ENCODE data around the gene ZBTB12. TPM values are rescaled to one million over a fixed set of nuclear protein-coding genes. Genes with fewer than 3 reads are reported as not detected.

ZBTB12 gene
- total and polyA plus RNA-seq, 5 donors from 2014 or later, result 0.20 TPM; not detected in 4

- Mint-ChIP-seq H3K27ac (no peak overlapping the region), H3K4me1 (peaks cover 0 to 2% (median 0%) of the 10 kb centered on the region in 4 donors), H3K4me3 (no peak overlapping the region), H3K36me3 (no peaks in the 10 kb centered on the region), H3K27me3 (no peaks in the 10 kb centered on the region), H3K9me3 (no peaks in the 10 kb centered on the region)
- ATAC-seq (ENCODE audit: low read depth in 2 of 2) (no peak), DNase-seq (no peak)
- no peaks in the 10 kb centered on the region for H3K36me3 ChIP-seq (ENCODE audit: control insufficient read depth, insufficient read depth, low read length)
- H3K9me3 ChIP-seq (ENCODE audit: control insufficient read depth in 2 of 2, low read length in 2 of 2), result no peaks in the 10 kb centered on the region
- H3K4me1 ChIP-seq (ENCODE audit: control insufficient read depth, insufficient read depth, low read length, poor library complexity, severe bottlenecking), result no peaks in the 10 kb centered on the region
- H3K4me3 ChIP-seq (ENCODE audit: low read depth, low read length), result no peak overlapping the region
- no peaks in the 10 kb centered on the region for H3K27me3 ChIP-seq (ENCODE audit: control insufficient read depth, insufficient read depth, low read length)
- no peak overlapping the region for H3K27ac ChIP-seq (ENCODE audit: insufficient read depth, low read length, poor library complexity, severe bottlenecking)
Measured at GRCh38 chr6:31850765-31851484, 51.0 kb downstream of the ZBTB12 start.

Other genes starting within 250 kb of the ZBTB12 start
Only the 30 nearest of the 37 such genes appear.
- 3.1 TPM for gene LY6G5C, start 221.0 kb downstream of the ZBTB12 start, total RNA-seq
- 10 to 100 TPM in 3 of 4 donors, 1 to 10 TPM in 1; 7.4 to 19.9 (median 11.9) TPM for gene LY6G5C, start 221.0 kb downstream of the ZBTB12 start, polyA plus RNA-seq
- gene ABHD16A, start 198.8 kb downstream of the ZBTB12 start, total RNA-seq, result 78.4 TPM
- 10 to 100 TPM; 33.4 to 43.2 (median 35.8) TPM for gene ABHD16A, start 198.8 kb downstream of the ZBTB12 start, polyA plus RNA-seq
- gene LY6G6F, start 195.2 kb downstream of the ZBTB12 start, total RNA-seq, result 1.5 TPM
- gene LY6G6F, start 195.2 kb downstream of the ZBTB12 start, polyA plus RNA-seq, result not detected
- not detected for gene LY6G6D, start 186.7 kb downstream of the ZBTB12 start, total RNA-seq
- not detected for gene LY6G6D, start 186.7 kb downstream of the ZBTB12 start, polyA plus RNA-seq
- not detected for gene LY6G6C, start 180.3 kb downstream of the ZBTB12 start, total RNA-seq
- gene LY6G6C, start 180.3 kb downstream of the ZBTB12 start, polyA plus RNA-seq, result not detected
- 10.8 TPM for gene MPIG6B, start 178.7 kb downstream of the ZBTB12 start, total RNA-seq
- under 1 TPM in 1 of 4 donors, not detected in 3; 0.43 TPM for gene MPIG6B, start 178.7 kb downstream of the ZBTB12 start, polyA plus RNA-seq
- 13.6 TPM for gene DDAH2, start 172.8 kb downstream of the ZBTB12 start, total RNA-seq
- gene DDAH2, start 172.8 kb downstream of the ZBTB12 start, polyA plus RNA-seq, result 10 to 100 TPM; 16.0 to 19.8 (median 17.7) TPM
- gene CLIC1, start 165.6 kb downstream of the ZBTB12 start, total RNA-seq, result 192 TPM
- 100 to 1,000 TPM; 481 to 771 (median 621) TPM for gene CLIC1, start 165.6 kb downstream of the ZBTB12 start, polyA plus RNA-seq
- 17.4 TPM for gene MSH5, start 162.1 kb downstream of the ZBTB12 start, total RNA-seq
- 1 to 10 TPM; 1.2 to 3.3 (median 1.3) TPM for gene MSH5, start 162.1 kb downstream of the ZBTB12 start, polyA plus RNA-seq
- gene SAPCD1, start 139.4 kb downstream of the ZBTB12 start, total RNA-seq, result 2.3 TPM
- not detected for gene SAPCD1, start 139.4 kb downstream of the ZBTB12 start, polyA plus RNA-seq
- 6.8 TPM for gene VWA7, start 124.8 kb downstream of the ZBTB12 start, total RNA-seq
- 1 to 10 TPM in 3 of 4 donors, under 1 TPM in 1; 0.91 to 1.2 (median 1.2) TPM for gene VWA7, start 124.8 kb downstream of the ZBTB12 start, polyA plus RNA-seq
- gene VARS1, start 106.3 kb downstream of the ZBTB12 start, total RNA-seq, result 63.4 TPM
- gene VARS1, start 106.3 kb downstream of the ZBTB12 start, polyA plus RNA-seq, result 10 to 100 TPM; 27.1 to 45.1 (median 29.9) TPM
- gene LSM2, start 95.1 kb downstream of the ZBTB12 start, total RNA-seq, result 29.3 TPM
- 100 to 1,000 TPM in 1 of 4 donors, 10 to 100 TPM in 3; 80.0 to 122 (median 87.5) TPM for gene LSM2, start 95.1 kb downstream of the ZBTB12 start, polyA plus RNA-seq
- 5.5 TPM for gene HSPA1L, start 86.8 kb downstream of the ZBTB12 start, total RNA-seq
- 1 to 10 TPM; 2.2 to 4.2 (median 3.5) TPM for gene HSPA1L, start 86.8 kb downstream of the ZBTB12 start, polyA plus RNA-seq
- gene HSPA1A, start 86.5 kb downstream of the ZBTB12 start, total RNA-seq, result 30.6 TPM
- gene HSPA1A, start 86.5 kb downstream of the ZBTB12 start, polyA plus RNA-seq, result 10 to 100 TPM; 65.7 to 93.0 (median 80.5) TPM
- gene HSPA1B, start 74.3 kb downstream of the ZBTB12 start, total RNA-seq, result 27.3 TPM
- gene HSPA1B, start 74.3 kb downstream of the ZBTB12 start, polyA plus RNA-seq, result 1 to 10 TPM; 2.3 to 6.8 (median 3.0) TPM
- gene NEU1, start 39.3 kb downstream of the ZBTB12 start, total RNA-seq, result 29.1 TPM
- 10 to 100 TPM; 26.4 to 32.4 (median 29.7) TPM for gene NEU1, start 39.3 kb downstream of the ZBTB12 start, polyA plus RNA-seq
- 1.0 TPM for gene SLC44A4, start 23.1 kb downstream of the ZBTB12 start, total RNA-seq
- gene SLC44A4, start 23.1 kb downstream of the ZBTB12 start, polyA plus RNA-seq, result not detected
- gene EHMT2, start 4.4 kb downstream of the ZBTB12 start, total RNA-seq, result 46.4 TPM
- gene EHMT2, start 4.4 kb downstream of the ZBTB12 start, polyA plus RNA-seq, result 10 to 100 TPM; 29.4 to 33.5 (median 31.9) TPM
- gene C2, start 25.6 kb upstream of the ZBTB12 start, total RNA-seq, result 1.3 TPM
- under 1 TPM in 1 of 4 donors, not detected in 3; 0.47 TPM for gene C2, start 25.6 kb upstream of the ZBTB12 start, polyA plus RNA-seq
- gene CFB, start 44.0 kb upstream of the ZBTB12 start, total RNA-seq, result 0.64 TPM
- 1 to 10 TPM in 3 of 4 donors, under 1 TPM in 1; 0.68 to 1.9 (median 1.6) TPM for gene CFB, start 44.0 kb upstream of the ZBTB12 start, polyA plus RNA-seq
- gene NELFE, start 56.9 kb upstream of the ZBTB12 start, total RNA-seq, result 51.4 TPM
- gene NELFE, start 56.9 kb upstream of the ZBTB12 start, polyA plus RNA-seq, result 10 to 100 TPM; 52.9 to 62.3 (median 60.5) TPM
- gene SKIC2, start 57.1 kb upstream of the ZBTB12 start, total RNA-seq, result 101 TPM
- gene SKIC2, start 57.1 kb upstream of the ZBTB12 start, polyA plus RNA-seq, result 10 to 100 TPM; 16.2 to 20.9 (median 17.5) TPM
- 47.7 TPM for gene DXO, start 70.1 kb upstream of the ZBTB12 start, total RNA-seq
- gene DXO, start 70.1 kb upstream of the ZBTB12 start, polyA plus RNA-seq, result 10 to 100 TPM in 2 of 4 donors, 1 to 10 TPM in 2; 8.4 to 10.5 (median 9.6) TPM
- gene C4A, start 80.0 kb upstream of the ZBTB12 start, total RNA-seq, result 4.0 TPM
- gene C4A, start 80.0 kb upstream of the ZBTB12 start, polyA plus RNA-seq, result under 1 TPM in 2 of 4 donors, not detected in 2; 0.28 to 0.30 TPM
- 3.6 TPM for gene C4B, start 112.7 kb upstream of the ZBTB12 start, total RNA-seq
- gene C4B, start 112.7 kb upstream of the ZBTB12 start, polyA plus RNA-seq, result under 1 TPM in 1 of 4 donors, not detected in 3; 0.52 TPM
- not detected for gene CYP21A2, start 136.3 kb upstream of the ZBTB12 start, total RNA-seq
- gene CYP21A2, start 136.3 kb upstream of the ZBTB12 start, polyA plus RNA-seq, result not detected
- 11.2 TPM for gene TNXB, start 207.3 kb upstream of the ZBTB12 start, total RNA-seq
- under 1 TPM in 2 of 4 donors, not detected in 2; 0.15 to 0.46 TPM for gene TNXB, start 207.3 kb upstream of the ZBTB12 start, polyA plus RNA-seq
- 117 TPM for gene ATF6B, start 226.2 kb upstream of the ZBTB12 start, total RNA-seq
- 10 to 100 TPM; 20.0 to 27.7 (median 24.2) TPM for gene ATF6B, start 226.2 kb upstream of the ZBTB12 start, polyA plus RNA-seq
- gene FKBPL, start 228.2 kb upstream of the ZBTB12 start, total RNA-seq, result 1.5 TPM
- gene FKBPL, start 228.2 kb upstream of the ZBTB12 start, polyA plus RNA-seq, result 1 to 10 TPM; 1.2 to 1.5 (median 1.4) TPM

All from CD4-positive, CD25-positive, alpha-beta regulatory T cell (primary cell).